OCI-LY3 (cell line): ENCODE results near the gene RPN2.

ENCODE experiments used
- CTCF ChIP-seq: fragments of 200-600, 300-600 bp; sonication (generic); IDR thresholded peaks from 2 replicates; pipeline ENCODE4 v1.5.1; 2014; ENCODE audit warnings: antibody characterized with exemption, low read length, low read depth
- EZH2phosphoT487 ChIP-seq: fragments of 200-600 bp; shearing (Covaris generic); IDR thresholded peaks from 2 replicates; pipeline ENCODE4 v1.6.1; 2018; ENCODE audit warnings: antibody characterized with exemption, mixed run types, low read depth

DNA sequence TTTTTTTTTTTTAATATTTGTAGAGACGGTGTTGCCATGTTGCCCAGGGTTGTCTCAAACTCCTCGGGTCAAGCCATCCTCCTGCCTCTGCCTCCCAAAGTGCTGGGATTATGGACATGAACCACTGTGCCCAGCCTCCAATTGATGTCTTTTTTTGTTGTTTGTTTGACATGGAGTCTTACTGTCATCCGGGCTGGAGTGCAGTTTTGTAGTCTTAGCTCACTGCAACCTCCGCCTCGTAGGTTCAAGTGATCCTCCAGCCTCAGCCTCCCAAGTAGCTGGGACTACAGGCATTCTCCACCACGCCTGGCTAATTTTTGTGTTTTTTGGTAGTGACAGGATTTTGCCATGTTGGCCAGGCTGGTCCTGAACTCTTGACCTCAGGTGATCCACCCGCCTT is 9.7 kb downstream of the RPN2 start:
- TF ChIP-seq CTCF (no peak), EZH2phosphoT487 (no peak)
